NT2/D1 (cell line): ENCODE measurements around the gene SLC22A2.

Source experiments
- DNase-seq: peaks from one replicate; pipeline ENCODE4 v3.0.0-alpha.2; 2011; ENCODE audit warnings: low read depth, low spot score
- H3K27me3 ChIP-seq: 2 replicates; pipeline ENCODE4 v1.6.0; 2011; ENCODE audit warnings: mild to moderate bottlenecking; ENCODE audit not compliant: insufficient read length, insufficient read depth
- H3K36me3 ChIP-seq: 2 replicates; pipeline ENCODE4 v1.6.1; 2011; ENCODE audit warnings: mild to moderate bottlenecking, low read length, mixed read lengths; ENCODE audit not compliant: insufficient read depth, insufficient read length
- H3K4me1 ChIP-seq: 2 replicates; pipeline ENCODE4 v1.5.1; 2011; ENCODE audit not compliant: insufficient read depth, insufficient read length
- H3K4me3 ChIP-seq: 2 replicates; pipeline ENCODE4 v1.5.1; 2011; ENCODE audit warnings: low read depth; ENCODE audit not compliant: insufficient read length
- H3K9ac ChIP-seq: 2 replicates; pipeline ENCODE4 v1.6.0; 2011; ENCODE audit warnings: low read depth; ENCODE audit not compliant: insufficient read length
- H3K9me3 ChIP-seq: 2 replicates; pipeline ENCODE4 v1.5.1; 2011; ENCODE audit warnings: mild to moderate bottlenecking, low read length; ENCODE audit not compliant: insufficient read depth
- SUZ12 ChIP-seq: IDR thresholded peaks from 2 replicates; pipeline ENCODE4 v1.6.1; 2011; ENCODE audit not compliant: insufficient read length, insufficient read depth; ENCODE audit errors: extremely low read depth
- YY1 ChIP-seq: IDR thresholded peaks from 2 replicates; pipeline ENCODE4 v1.6.1; 2011; ENCODE audit not compliant: insufficient read length, insufficient read depth
- ZNF274 ChIP-seq: IDR thresholded peaks from 2 replicates; pipeline ENCODE4 v1.6.1; 2011; ENCODE audit warnings: mild to moderate bottlenecking, low read depth, low read length

Gene SLC22A2

GRCh38 chr6:160170018-160170680 is 88.5 kb downstream of the SLC22A2 start:
- Histone ChIP-seq H3K4me3 (no peak overlapping the region), H3K4me1 (no peaks in the 10 kb centered on the region), H3K9me3 (no peaks in the 10 kb centered on the region), H3K36me3 (no peaks in the 10 kb centered on the region), H3K27me3 (no peaks in the 10 kb centered on the region), H3K9ac (no peak overlapping the region)
- no peak for DNase-seq
- TF ChIP-seq SUZ12 (no peak), ZNF274 (no peak), YY1 (no peak)

GRCh38 chr6:160167604-160168399 is 90.8 kb downstream of the SLC22A2 start:
- Histone ChIP-seq H3K27me3 (no peaks in the 10 kb centered on the region), H3K9me3 (no peaks in the 10 kb centered on the region), H3K9ac (no peak overlapping the region), H3K36me3 (no peaks in the 10 kb centered on the region), H3K4me3 (no peak overlapping the region), H3K4me1 (no peaks in the 10 kb centered on the region)
- no peak for TF ChIP-seq YY1
- DNase-seq = no peak
